Common myeloid progenitor, CD34-positive (primary cell): ENCODE results near the gene EVI5.
A peak's percentile ranks its signal among the peaks of the same experiment; 100 is the strongest.

Experiments
- CTCF ChIA-PET: fragments of 350-600 bp; sonication (Branson Sonifier 250); formaldehyde crosslinking; loops from one replicate; lab custom pipeline; 2021; ENCODE audit warnings: antibody characterized with exemption; lab: Charles Lee
- POLR2A ChIA-PET: fragments of 350-600 bp; sonication (Branson Sonifier 250); formaldehyde crosslinking; loops from one replicate; lab custom pipeline; 2021; ENCODE audit warnings: antibody characterized with exemption; lab: Charles Lee
- DNase-seq, 3 donors: peaks; one replicate each; pipeline versions ENCODE4 v3.0.0 to v3.0.0-alpha.2; 2013
- H3K27ac ChIP-seq, 2 experiments: 1 replicate in 1 of 2; 2 replicates in 1 of 2; pipeline ENCODE4 v1.7.0; 2013; ENCODE audit warnings: inconsistent platforms in 2 of 2, low read length in 2 of 2, mild to moderate bottlenecking in 2 of 2, low read depth in 1 of 2, moderate library complexity in 1 of 2; ENCODE audit not compliant: severe bottlenecking in 2 of 2, insufficient read depth in 1 of 2, poor library complexity in 1 of 2
- H3K27me3 ChIP-seq, 5 experiments: replicated peaks in 2 of 5; 1 replicate in 3 of 5; 2 replicates in 2 of 5; pipeline versions ENCODE4 v1.6.1 to v1.7.0; 2013; ENCODE audit warnings: low read length in 4 of 5, mild to moderate bottlenecking in 2 of 5, moderate library complexity in 2 of 5, inconsistent platforms in 1 of 5; ENCODE audit not compliant: insufficient read depth in 5 of 5, control insufficient read depth in 4 of 5
- H3K36me3 ChIP-seq, 4 experiments: 1 replicate in 2 of 4; 2 replicates in 2 of 4; pipeline versions ENCODE4 v1.6.1 to v1.7.0; 2013; ENCODE audit warnings: low read length in 3 of 4, control low read depth in 1 of 4, mild to moderate bottlenecking in 1 of 4; ENCODE audit not compliant: control insufficient read depth in 4 of 4, insufficient read depth in 4 of 4
- H3K4me1 ChIP-seq, 4 experiments: 1 replicate in 3 of 4; 2 replicates in 1 of 4; pipeline versions ENCODE4 v1.6.1 to v1.7.1; 2013; ENCODE audit warnings: low read length in 3 of 4, mild to moderate bottlenecking in 3 of 4, control low read depth in 1 of 4, inconsistent platforms in 1 of 4, moderate library complexity in 1 of 4; ENCODE audit not compliant: control insufficient read depth in 4 of 4, insufficient read depth in 4 of 4; ENCODE audit errors: control extremely low read depth in 1 of 4
- H3K4me3 ChIP-seq, 7 experiments: 1 replicate in 4 of 7; 2 replicates in 3 of 7; pipeline versions ENCODE4 v1.5.1 to v1.7.0; 2013; ENCODE audit warnings: mild to moderate bottlenecking in 7 of 7, low read length in 6 of 7, moderate library complexity in 6 of 7, inconsistent platforms in 2 of 7, low read depth in 2 of 7, control low read depth in 1 of 7; ENCODE audit not compliant: insufficient read depth in 4 of 7, control insufficient read depth in 1 of 7; ENCODE audit errors: extremely low read depth in 1 of 7
- H3K9me3 ChIP-seq, 5 experiments: 1 replicate in 4 of 5; 2 replicates in 1 of 5; pipeline versions ENCODE4 v1.6.1 to v1.7.1; 2013; ENCODE audit warnings: low read length in 4 of 5, mild to moderate bottlenecking in 2 of 5, inconsistent platforms in 1 of 5, low read depth in 1 of 5, moderate library complexity in 1 of 5; ENCODE audit not compliant: control insufficient read depth in 4 of 5, insufficient read depth in 2 of 5; ENCODE audit errors: control extremely low read depth in 1 of 5
- WGBS: methylation state at CpG from one replicate; pipeline ENCODE4 v1.1.5; 2013; ENCODE audit not compliant: insufficient coverage; 5-methylcytosine and 5-hydroxymethylcytosine counted together

Gene EVI5

DNA sequence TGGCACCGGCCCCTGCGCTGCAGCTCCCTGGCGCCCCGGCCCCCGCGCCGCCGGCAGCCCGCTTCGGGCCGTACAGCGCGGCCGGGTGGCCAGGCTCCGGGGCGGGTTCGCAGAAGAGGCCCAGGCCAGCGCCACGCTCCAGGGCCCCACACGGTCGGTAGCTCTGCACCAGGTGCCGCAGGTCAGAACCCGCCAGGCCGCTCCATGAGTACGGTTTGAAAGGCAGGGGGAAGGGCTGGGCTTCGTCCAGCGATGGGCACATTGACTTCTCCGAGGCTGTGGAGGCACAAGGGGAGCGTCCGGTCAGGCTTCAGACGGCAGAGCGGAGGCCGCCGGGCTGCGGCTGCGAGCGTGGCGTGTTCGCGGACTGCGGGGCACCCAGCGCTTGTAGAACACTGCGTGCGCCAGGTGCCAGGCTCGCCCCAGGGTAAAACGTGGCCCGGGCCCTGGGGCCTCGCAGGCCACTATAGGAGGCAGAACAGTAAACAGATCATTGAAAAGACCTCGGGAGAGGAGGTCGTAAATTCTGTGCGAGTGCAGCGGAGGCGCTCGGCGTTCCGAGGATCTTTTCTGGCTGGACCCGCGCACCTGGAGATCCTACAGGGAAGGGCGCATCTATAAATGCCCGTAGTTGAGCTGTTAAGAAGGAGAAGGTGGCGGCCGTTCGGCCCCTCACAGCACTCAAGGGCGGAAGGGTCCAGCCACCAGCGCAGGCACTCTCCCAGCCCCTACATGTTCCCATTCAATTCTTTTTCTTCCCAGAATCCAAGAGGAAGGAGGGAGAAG, 303.9 kb downstream of the EVI5 start:
- no peak overlapping the region for H3K27ac ChIP-seq
- H3K27me3 ChIP-seq: peaks cover 0 to 5% (median 0%) of the 10 kb centered on the region in 5 experiments
- peaks cover 4 to 67% (median 24%) of the 10 kb centered on the region in 4 experiments for H3K36me3 ChIP-seq
- H3K4me3 ChIP-seq: peak overlapping the region in 1 of 7 experiments; percentile 96
- ChIA-PET POLR2A (no interaction called here), CTCF (interaction anchor here (3.0 kb wide), 1 partner anchor 171 kb away, joined by 12 read pairs; no protein-coding TSS in a partner anchor)
- H3K4me1 ChIP-seq: peaks cover 10 to 82% (median 50%) of the 10 kb centered on the region in 4 experiments
- no peak for DNase-seq
- no peaks in the 10 kb centered on the region for H3K9me3 ChIP-seq
- 95% methylated on average over 62 of the region's 65 CpGs for WGBS

DNA sequence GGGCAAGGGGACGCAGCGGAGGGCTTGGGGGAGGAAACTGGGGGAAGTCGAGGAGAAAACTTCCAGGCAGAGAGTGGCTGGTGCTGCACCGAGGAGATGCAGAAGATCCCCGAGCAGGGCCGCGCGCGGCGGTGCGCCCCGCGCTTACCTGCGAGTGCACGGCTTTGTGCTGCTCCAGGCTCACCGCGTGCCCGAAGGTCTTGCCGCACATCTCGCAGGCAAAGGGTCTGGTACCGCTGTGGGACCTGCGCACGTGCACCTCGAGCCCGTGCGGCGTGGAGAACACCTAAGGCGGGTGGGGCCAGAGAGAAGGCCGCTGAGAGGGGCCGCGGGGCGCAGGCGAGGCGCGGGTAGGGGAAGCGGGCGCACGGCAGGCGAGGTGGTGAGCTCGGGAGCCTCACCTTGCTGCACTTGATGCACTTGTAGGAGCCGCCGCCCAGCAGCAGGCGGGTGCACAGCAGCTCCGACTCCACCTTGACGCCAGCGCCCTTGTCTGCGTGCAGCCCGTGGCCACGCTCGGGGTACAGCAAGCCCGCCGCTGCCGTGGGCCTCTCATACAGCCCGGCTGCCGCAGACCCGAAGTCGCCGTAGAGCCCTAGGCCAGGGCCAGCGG, 304.6 kb downstream of the EVI5 start:
- 96% methylated on average over 48 of the region's 59 CpGs for WGBS
- CTCF ChIA-PET: interaction anchor here (0.7 kb wide), 1 partner anchor 163 kb away, joined by 3 read pairs; no protein-coding TSS in a partner anchor
- Histone ChIP-seq H3K9me3 (no peaks in the 10 kb centered on the region), H3K27me3 (peaks cover 0 to 5% (median 0%) of the 10 kb centered on the region in 5 experiments), H3K36me3 (peaks cover 4 to 74% (median 26%) of the 10 kb centered on the region in 4 experiments), H3K4me3 (peak overlapping the region in 1 of 7 experiments; percentile 96), H3K4me1 (peaks cover 10 to 88% (median 51%) of the 10 kb centered on the region in 4 experiments), H3K27ac (no peak overlapping the region)
- DNase-seq: no peak
- POLR2A ChIA-PET: no interaction called here

DNA sequence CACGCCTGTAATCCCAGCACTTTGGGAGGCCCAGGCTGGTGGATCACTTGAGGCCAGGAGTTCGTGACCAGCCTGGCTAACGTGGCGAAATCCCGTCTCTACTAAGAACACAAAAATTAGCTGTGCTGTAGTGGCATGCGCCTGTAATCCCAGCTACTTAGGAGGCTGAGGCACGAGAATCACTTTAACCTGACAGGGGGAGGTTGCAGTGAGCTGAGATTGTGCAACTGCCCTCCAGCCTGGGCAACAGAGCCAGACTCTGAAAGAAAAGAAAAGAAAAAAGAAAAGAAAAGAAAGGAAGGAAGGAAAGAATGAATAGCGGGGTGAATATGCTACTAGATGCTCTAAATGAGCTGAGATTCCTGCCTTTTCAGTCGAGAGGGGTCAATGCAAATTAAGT, 305.3 kb downstream of the EVI5 start:
- H3K4me1 ChIP-seq: peaks cover 13 to 88% (median 47%) of the 10 kb centered on the region in 4 experiments
- peaks cover 0 to 5% (median 0%) of the 10 kb centered on the region in 5 experiments for H3K27me3 ChIP-seq
- ChIA-PET POLR2A (no interaction called here), CTCF (interaction anchor here (0.7 kb wide), 1 partner anchor 163 kb away, joined by 3 read pairs; no protein-coding TSS in a partner anchor)
- H3K9me3 ChIP-seq: no peaks in the 10 kb centered on the region
- H3K36me3 ChIP-seq: peaks cover 6 to 81% (median 28%) of the 10 kb centered on the region in 4 experiments
- peak overlapping the region in 1 of 7 experiments; percentile 96 for H3K4me3 ChIP-seq
- H3K27ac ChIP-seq: no peak overlapping the region
- no peak for DNase-seq
- WGBS: 97% methylated on average over 9 of the region's 9 CpGs

DNA sequence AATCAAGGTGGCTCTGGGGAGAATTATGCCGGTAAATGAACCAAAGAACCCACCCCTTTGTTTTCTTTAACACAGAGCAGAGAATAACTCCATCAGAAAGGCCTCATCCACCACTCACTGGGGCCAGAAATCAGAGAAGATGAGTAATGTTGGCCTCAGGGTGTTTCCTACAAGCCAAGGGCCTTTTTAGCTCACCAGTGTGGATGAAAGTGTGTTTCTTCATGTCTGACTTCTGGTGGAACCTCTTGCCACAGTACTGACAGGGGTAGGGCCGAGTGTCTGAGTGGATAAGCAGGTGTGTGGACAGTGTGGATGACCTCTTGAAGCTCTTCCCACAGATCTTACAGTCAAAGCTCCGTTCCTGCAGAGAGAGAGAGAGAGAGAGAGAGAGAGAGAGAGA, 306.5 kb downstream of the EVI5 start:
- Histone ChIP-seq H3K4me1 (peaks cover 13 to 84% (median 40%) of the 10 kb centered on the region in 4 experiments), H3K36me3 (peaks cover 6 to 93% (median 30%) of the 10 kb centered on the region in 4 experiments), H3K4me3 (peak overlapping the region in 1 of 7 experiments; percentile 23), H3K9me3 (no peaks in the 10 kb centered on the region), H3K27ac (no peak overlapping the region), H3K27me3 (peaks cover 0 to 5% (median 0%) of the 10 kb centered on the region in 5 experiments)
- ChIA-PET CTCF (interaction anchor here (1.1 to 1.3 kb wide), 2 partner anchors 12 to 18 kb away, joined by 3 to 4 read pairs; no protein-coding TSS in a partner anchor), POLR2A (no interaction called here)
- no peak for DNase-seq
- WGBS: no CpG with 5 or more reads among the region's 3 CpGs

DNA sequence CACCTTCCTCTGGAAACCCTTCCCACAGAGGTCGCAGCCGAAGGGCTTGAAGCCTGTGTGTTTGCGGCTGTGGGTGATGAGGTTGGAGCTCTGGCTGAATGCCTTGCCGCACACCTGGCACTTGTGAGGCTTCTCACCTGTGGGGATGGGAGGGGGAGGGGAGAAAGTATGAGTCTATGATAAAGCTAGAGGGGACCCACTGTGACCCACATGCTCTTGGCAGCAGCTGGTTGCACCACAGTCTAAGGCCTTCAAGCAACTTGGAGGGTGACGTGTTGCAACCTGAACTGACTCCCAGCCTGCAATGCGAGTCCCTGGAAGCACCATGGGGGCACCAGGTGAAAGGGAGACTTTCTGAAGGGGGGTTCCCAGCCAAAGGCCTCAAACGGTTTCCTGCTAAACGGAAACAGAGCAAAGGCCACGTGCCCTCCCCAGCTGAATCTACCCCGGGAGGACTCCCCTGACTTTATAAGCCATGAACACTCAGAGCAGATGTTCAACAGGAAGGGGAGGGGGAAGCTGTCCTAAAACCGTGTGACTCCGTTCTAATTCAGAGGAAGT, 308.8 kb downstream of the EVI5 start:
- H3K9me3 ChIP-seq: no peaks in the 10 kb centered on the region
- H3K36me3 ChIP-seq: peaks cover 6 to 93% (median 33%) of the 10 kb centered on the region in 4 experiments
- peaks cover 12 to 72% (median 21%) of the 10 kb centered on the region in 4 experiments for H3K4me1 ChIP-seq
- no peaks in the 10 kb centered on the region for H3K27me3 ChIP-seq
- DNase-seq: peak; percentile 44 to 94 (median 94)
- ChIA-PET CTCF (interaction anchor here (1.5 to 2.1 kb wide), 3 partner anchors 9 to 166 kb away, joined by 3 to 6 read pairs (median 5); no protein-coding TSS in a partner anchor), POLR2A (interaction anchor here (0.6 to 1.0 kb wide), 2 partner anchors 10 to 16 kb away, joined by 5 read pairs; no protein-coding TSS in a partner anchor)
- WGBS: 41% methylated on average over 12 of the region's 12 CpGs
- H3K27ac ChIP-seq: no peak overlapping the region
- H3K4me3 ChIP-seq: peak overlapping the region in 1 of 7 experiments; percentile 14

DNA sequence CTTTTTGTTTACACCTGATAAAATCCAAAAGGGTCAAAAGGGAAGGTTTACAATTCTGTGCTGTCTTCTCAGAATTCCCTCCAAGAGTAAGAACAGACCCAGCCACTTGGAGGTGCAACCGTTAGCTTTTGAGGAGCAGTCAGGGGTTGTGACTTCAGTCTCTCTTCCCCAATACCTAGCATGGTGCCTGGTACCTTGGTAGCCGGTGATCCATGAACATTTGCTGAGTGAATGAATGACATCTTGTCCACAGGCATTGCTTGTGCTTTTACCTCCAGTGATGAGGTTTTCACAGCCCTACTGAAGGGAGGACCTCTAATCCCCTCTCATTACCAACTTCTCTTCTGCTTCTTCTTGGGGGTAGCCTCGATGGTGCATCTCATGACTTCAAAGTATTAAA, 309.9 kb downstream of the EVI5 start:
- H3K4me3 ChIP-seq: no peak overlapping the region
- ChIA-PET POLR2A (interaction anchor here (1.1 kb wide), 1 partner anchor 10 kb away, joined by 5 read pairs; no protein-coding TSS in a partner anchor), CTCF (interaction anchor here (0.9 to 2.1 kb wide), 4 partner anchors 8 to 165 kb away, joined by 3 to 14 read pairs (median 6); no protein-coding TSS in a partner anchor)
- no peaks in the 10 kb centered on the region for H3K27me3 ChIP-seq
- WGBS: 96% methylated on average over 3 of the region's 3 CpGs
- H3K4me1 ChIP-seq: peaks cover 12 to 63% (median 20%) of the 10 kb centered on the region in 4 experiments
- H3K27ac ChIP-seq: no peak overlapping the region
- no peaks in the 10 kb centered on the region for H3K9me3 ChIP-seq
- H3K36me3 ChIP-seq: peaks cover 6 to 86% (median 31%) of the 10 kb centered on the region in 4 experiments
- no peak for DNase-seq
